ENCODE results near the gene SUMO2. TPM values are rescaled to one million over a fixed set of nuclear protein-coding genes. Genes with fewer than 3 reads are reported as not detected.

Gene SUMO2
- total and polyA plus RNA-seq, 10 of the 15 experiments (the other 5 are each of a cell fraction or from before 2014, with no cell fraction given): 163 to 803 (median 555) TPM

GRCh38 chr17:75154195-75155106, 28.3 kb downstream of the SUMO2 start, which contains the start of gene JPT1:
TSS of gene JPT1 (minus strand) at chr17:75154512. CDS start at chr17:75154397, 115 bp downstream.
- Histone ChIP-seq H3K9ac (ENCODE audit: control insufficient read depth, insufficient read depth, low read length) (peak within 1 kb of the TSS; percentile 91), H3K9me3 (replicated peaks; ENCODE audit: control insufficient read depth, insufficient read depth, low read length) (no peaks in the 10 kb centered on the region), H3K4me2 (ENCODE audit: control insufficient read depth, insufficient read depth) (peak within 1 kb of the TSS; percentile 91), H3K4me1 (ENCODE audit: control insufficient read depth, insufficient read depth, low read length) (peaks cover 6% of the 10 kb centered on the region), H3K36me3 (ENCODE audit: control insufficient read depth in 2 of 2, insufficient read depth in 2 of 2, low read length in 1 of 2) (no peaks in the 10 kb centered on the region), H3K27ac (ENCODE audit: control insufficient read depth, insufficient read depth) (peak within 1 kb of the TSS; percentile 90), H3K27me3 (replicated peaks in 1 of 2; ENCODE audit: control insufficient read depth in 2 of 2, insufficient read depth in 2 of 2, low read length in 1 of 2) (no peaks in the 10 kb centered on the region), H3K79me2 (ENCODE audit: control insufficient read depth, insufficient read depth, low read length) (peaks cover 48% of the 10 kb centered on the region), H3K4me3 (peak within 1 kb of the TSS; percentile 90), H2AFZ (ENCODE audit: control insufficient read depth, low read depth, low read length) (peak within 1 kb of the TSS; percentile 95), H4K20me1 (ENCODE audit: control insufficient read depth, insufficient read depth) (no peaks in the 10 kb centered on the region)
- in situ Hi-C loops (cut with MboI) (no loop called here), intact Hi-C loops (cut with micrococcal nuclease; ENCODE audit: unreplicated experiment) (no loop called here)
- SMC1A ChIA-PET (ENCODE audit: uncharacterized antibody, unreplicated experiment): interaction anchor here (0.6 to 1.5 kb wide), 5 partner anchors 15 to 151 kb away, joined by 3 to 8 read pairs (median 3); no protein-coding TSS in a partner anchor
- BruUV-seq (replicated peaks): no TSS peak
- DNase-seq (ENCODE audit: low read depth, low spot score): peak; percentile 97
- 3% methylated on average over 48 of the region's 67 CpGs for WGBS (ENCODE audit: insufficient coverage, insufficient replicate concordance, low lambda C conversion rate, missing lambda C conversion rate)
- CTCF ChIA-PET: interaction anchor here (0.9 to 1.4 kb wide), 5 partner anchors 16 to 47 kb away, joined by 3 to 9 read pairs (median 4); no protein-coding TSS in a partner anchor
- RAD21 ChIA-PET (ENCODE audit: unreplicated experiment): no interaction called here
- peak; percentile 95 for FAIRE-seq
- POLR2A ChIA-PET: interaction anchor here (0.5 to 1.1 kb wide), 12 partner anchors 9 to 186 kb away, joined by 3 to 6 read pairs (median 3); no protein-coding TSS in a partner anchor
- peak; percentile 98 for ATAC-seq
- TF ChIP-seq, protein P1, sequence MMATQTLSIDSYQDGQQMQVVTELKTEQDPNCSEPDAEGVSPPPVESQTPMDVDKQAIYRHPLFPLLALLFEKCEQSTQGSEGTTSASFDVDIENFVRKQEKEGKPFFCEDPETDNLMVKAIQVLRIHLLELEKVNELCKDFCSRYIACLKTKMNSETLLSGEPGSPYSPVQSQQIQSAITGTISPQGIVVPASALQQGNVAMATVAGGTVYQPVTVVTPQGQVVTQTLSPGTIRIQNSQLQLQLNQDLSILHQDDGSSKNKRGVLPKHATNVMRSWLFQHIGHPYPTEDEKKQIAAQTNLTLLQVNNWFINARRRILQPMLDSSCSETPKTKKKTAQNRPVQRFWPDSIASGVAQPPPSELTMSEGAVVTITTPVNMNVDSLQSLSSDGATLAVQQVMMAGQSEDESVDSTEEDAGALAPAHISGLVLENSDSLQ (IDR thresholded peaks at IDR 0.05): peak; percentile 99
- TF ChIP-seq STAT1 (conservative IDR thresholded peaks at IDR 0.05) (peak; percentile 78; the same call in 1 of the 2 replicates), ZNF207 (IDR thresholded peaks at IDR 0.05; ENCODE audit: borderline replicate concordance) (peak; percentile 83; the same call in 1 of the 2 replicates), RCOR1 (conservative IDR thresholded peaks at IDR 0.05; ENCODE audit: low read depth, low read length) (no peak), SMAD5 (IDR thresholded peaks at IDR 0.05; ENCODE audit: low read depth) (peak; percentile 98), CEBPB (IDR thresholded peaks at IDR 0.05; ENCODE audit: borderline replicate concordance in 1 of 2, low read depth in 2 of 2, low read length in 2 of 2) (no peak), PAX5 (IDR thresholded peaks at IDR 0.05; ENCODE audit: borderline replicate concordance, low read depth, low read length) (peak; percentile 59; the same call in 1 of the 2 replicates), PAX8 (IDR thresholded peaks at IDR 0.05) (no peak), GABPA (IDR thresholded peaks at IDR 0.05; ENCODE audit: low read depth) (no peak), STAT3 (IDR thresholded peaks at IDR 0.05; ENCODE audit: low read depth, low read length) (no peak), ZSCAN29 (IDR thresholded peaks at IDR 0.05) (peak; percentile 23; the same call in 1 of the 2 replicates), CHD4 (IDR thresholded peaks at IDR 0.05) (no peak), NR2F1 (conservative IDR thresholded peaks at IDR 0.05) (peak; percentile 62), POLR2AphosphoS5 (IDR thresholded peaks at IDR 0.05; ENCODE audit: low read length) (peak; percentile 100), NFYB (IDR thresholded peaks at IDR 0.05; ENCODE audit: insufficient read depth, low read depth, low read length) (peak; percentile 88), SIN3A (IDR thresholded peaks at IDR 0.05; ENCODE audit: low read depth, low read length) (peak; percentile 90), MYB (IDR thresholded peaks at IDR 0.05; ENCODE audit: borderline replicate concordance, low read depth, low read length) (no peak), NFYA (IDR thresholded peaks at IDR 0.05; ENCODE audit: borderline replicate concordance, low read depth, low read length) (peak; percentile 70; the same call in 1 of the 2 replicates), HDAC6 (IDR thresholded peaks at IDR 0.05; ENCODE audit: unreplicated experiment) (peak; percentile 95)
- TF ChIP-seq, protein P2, sequence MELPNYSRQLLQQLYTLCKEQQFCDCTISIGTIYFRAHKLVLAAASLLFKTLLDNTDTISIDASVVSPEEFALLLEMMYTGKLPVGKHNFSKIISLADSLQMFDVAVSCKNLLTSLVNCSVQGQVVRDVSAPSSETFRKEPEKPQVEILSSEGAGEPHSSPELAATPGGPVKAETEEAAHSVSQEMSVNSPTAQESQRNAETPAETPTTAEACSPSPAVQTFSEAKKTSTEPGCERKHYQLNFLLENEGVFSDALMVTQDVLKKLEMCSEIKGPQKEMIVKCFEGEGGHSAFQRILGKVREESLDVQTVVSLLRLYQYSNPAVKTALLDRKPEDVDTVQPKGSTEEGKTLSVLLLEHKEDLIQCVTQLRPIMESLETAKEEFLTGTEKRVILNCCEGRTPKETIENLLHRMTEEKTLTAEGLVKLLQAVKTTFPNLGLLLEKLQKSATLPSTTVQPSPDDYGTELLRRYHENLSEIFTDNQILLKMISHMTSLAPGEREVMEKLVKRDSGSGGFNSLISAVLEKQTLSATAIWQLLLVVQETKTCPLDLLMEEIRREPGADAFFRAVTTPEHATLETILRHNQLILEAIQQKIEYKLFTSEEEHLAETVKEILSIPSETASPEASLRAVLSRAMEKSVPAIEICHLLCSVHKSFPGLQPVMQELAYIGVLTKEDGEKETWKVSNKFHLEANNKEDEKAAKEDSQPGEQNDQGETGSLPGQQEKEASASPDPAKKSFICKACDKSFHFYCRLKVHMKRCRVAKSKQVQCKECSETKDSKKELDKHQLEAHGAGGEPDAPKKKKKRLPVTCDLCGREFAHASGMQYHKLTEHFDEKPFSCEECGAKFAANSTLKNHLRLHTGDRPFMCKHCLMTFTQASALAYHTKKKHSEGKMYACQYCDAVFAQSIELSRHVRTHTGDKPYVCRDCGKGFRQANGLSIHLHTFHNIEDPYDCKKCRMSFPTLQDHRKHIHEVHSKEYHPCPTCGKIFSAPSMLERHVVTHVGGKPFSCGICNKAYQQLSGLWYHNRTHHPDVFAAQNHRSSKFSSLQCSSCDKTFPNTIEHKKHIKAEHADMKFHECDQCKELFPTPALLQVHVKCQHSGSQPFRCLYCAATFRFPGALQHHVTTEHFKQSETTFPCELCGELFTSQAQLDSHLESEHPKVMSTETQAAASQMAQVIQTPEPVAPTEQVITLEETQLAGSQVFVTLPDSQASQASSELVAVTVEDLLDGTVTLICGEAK (IDR thresholded peaks at IDR 0.05; ENCODE audit: borderline replicate concordance): no peak; the same call in 1 of the 2 replicates
